Spleen (tissue), 11 donors: ENCODE measurements around the gene ACTN1. TPM values are rescaled to one million over a fixed set of nuclear protein-coding genes. Genes with fewer than 3 reads are reported as not detected.

Experiments
- DNase-seq: peaks from one replicate; pipeline ENCODE4 v3.0.0-alpha.2; 2020
- H3K27ac ChIP-seq, 8 donors: fragments of 200-600 bp; sonication (generic) in 7 of 8; 1 replicate in 4 of 8; 2 replicates in 4 of 8; pipeline versions ENCODE4 v1.5.0 to v1.8.0; 2016 to 2021; ENCODE audit warnings: inconsistent platforms in 4 of 8, mild to moderate bottlenecking in 4 of 8, moderate library complexity in 1 of 8
- H3K27me3 ChIP-seq, 7 donors: fragments of 200-600 bp; sonication (generic) in 6 of 7; replicated peaks in 1 of 7; 1 replicate in 4 of 7; 2 replicates in 3 of 7; pipeline versions ENCODE4 v1.5.0 to v1.8.0; 2016 to 2021; ENCODE audit warnings: inconsistent platforms in 3 of 7, mild to moderate bottlenecking in 1 of 7
- H3K36me3 ChIP-seq, 6 donors: fragments of 200-600 bp; sonication (generic) in 5 of 6; 1 replicate in 4 of 6; 2 replicates in 2 of 6; pipeline versions ENCODE4 v1.5.0 to v1.8.0; 2016 to 2021; ENCODE audit warnings: inconsistent platforms in 2 of 6
- H3K4me1 ChIP-seq, 6 donors: fragments of 200-600 bp; sonication (generic) in 5 of 6; 1 replicate in 3 of 6; 2 replicates in 3 of 6; pipeline versions ENCODE4 v1.5.0 to v1.8.0; 2016 to 2021; ENCODE audit warnings: inconsistent platforms in 3 of 6
- H3K4me3 ChIP-seq, 8 donors: fragments of 200-600 bp; sonication (generic) in 7 of 8; 1 replicate in 4 of 8; 2 replicates in 4 of 8; pipeline versions ENCODE4 v1.5.0 to v1.8.0; 2016 to 2021; ENCODE audit warnings: inconsistent platforms in 4 of 8, mild to moderate bottlenecking in 4 of 8, moderate library complexity in 2 of 8
- H3K9me3 ChIP-seq, 8 donors: fragments of 200-600 bp; sonication (generic) in 7 of 8; 1 replicate in 4 of 8; 2 replicates in 4 of 8; pipeline versions ENCODE4 v1.5.0 to v1.8.0; 2016 to 2021; ENCODE audit warnings: inconsistent platforms in 4 of 8
- CTCF ChIP-seq, 11 experiments: fragments of 200-600 bp in 7 of 11; fragments of 450-650 bp in 4 of 11; sonication (generic) in 4 of 11; IDR thresholded peaks in 8 of 11; conservative IDR thresholded peaks in 3 of 11; 1 replicate in 7 of 11; 2 replicates in 4 of 11; pipeline versions ENCODE4 v1.4.0 to v1.8.0; 2016 to 2021; ENCODE audit warnings: antibody characterized with exemption in 11 of 11, inconsistent platforms in 4 of 11, mild to moderate bottlenecking in 1 of 11
- POLR2A ChIP-seq, 3 donors: fragments of 450-650 bp; IDR thresholded peaks; one replicate each; pipeline ENCODE4 v1.5.1; 2017; ENCODE audit warnings: antibody characterized with exemption in 3 of 3, mild to moderate bottlenecking in 1 of 3
- POLR2AphosphoS5 ChIP-seq, 3 donors: sonication (generic); formaldehyde crosslinking; IDR thresholded peaks; one replicate each; pipeline ENCODE4 v1.5.1; 2017; ENCODE audit warnings: antibody characterized with exemption in 3 of 3
- WGBS, 5 donors: extraction: QIAGEN DNeasy Blood & Tissue Kit in 3 of 5; methylation state at CpG; one replicate each; pipeline versions ENCODE4 v1.1.5 to v1.1.7; 2013 to 2018; 5-methylcytosine and 5-hydroxymethylcytosine counted together
- intact Hi-C: fragments of 100-400 bp; cut with DNase I; formaldehyde crosslinking; loops from one replicate; pipeline ENCODE4 v1.15.0; 2023; ENCODE audit warnings: low total_unique reads
- polyA plus RNA-seq, 3 donors: library from polyadenylated mRNA; stranded (reverse); fragments of 200-250 nt; gene quantifications; one replicate each; pipeline ENCODE4 v1.2.1, GENCODE V29; 2013
- total RNA-seq, 7 donors: library from RNA; depleted of rRNA in 3 of 7; stranded (reverse); fragments of >200 nt in 3 of 7; fragmentation: NEBNext Ultra II Directional in 4 of 7; extraction: Animal tissue kit (Norgen Biotek cat#: 25700) in 4 of 7; gene quantifications; one replicate each; pipeline versions ENCODE4 v1.1.0 to v1.2.1, GENCODE V29; 2016 to 2021
- donor health status: healthy with polysubstance abuse.
- donor health status: DM: no; HTN: no; CAD: no; lungs with moderate emphysema.
- donor health status: DM: no; HTN: no; CAD: no.
- donor health status: Bipolar disorder and iron deficiency.
- donor health status: healthy.
- donor health status: DM: no; HTN: no; CAD: no.
- donor health status: DM: yes; HTN: yes; CAD: no.

The ACTN1 gene
- total and polyA plus RNA-seq, 10 donors = 15.4 to 315 (median 95.4) TPM

- no peaks in the 10 kb centered on the region for H3K27me3 ChIP-seq
- intact Hi-C loops = no loop called here
- H3K36me3 ChIP-seq = peaks cover 0 to 100% (median 55%) of the 10 kb centered on the region in 6 donors
- peaks cover 0 to 5% (median 0%) of the 10 kb centered on the region in 6 donors for H3K4me1 ChIP-seq
- H3K9me3 ChIP-seq = no peaks in the 10 kb centered on the region
- no peak for DNase-seq
- WGBS, 5 donors = 79 to 94% (median 92%) methylated on average over 5 to 8 of the region's 8 CpGs
- no peak overlapping the region for H3K4me3 ChIP-seq
- peak overlapping the region in 2 of 8 donors; percentile 10 to 18 for H3K27ac ChIP-seq
- no peak for TF ChIP-seq CTCF (IDR thresholded peaks at IDR 0.05 in 8 of 11, conservative IDR thresholded peaks at IDR 0.05 in 3 of 11)
- no peak for TF ChIP-seq POLR2AphosphoS5 (IDR thresholded peaks at IDR 0.05)
- TF ChIP-seq POLR2A (IDR thresholded peaks at IDR 0.05) = no peak
Measured at GRCh38 chr14:68893566-68893965, 85.5 kb downstream of the ACTN1 start.

- Histone ChIP-seq H3K9me3 (no peaks in the 10 kb centered on the region), H3K4me3 (no peak overlapping the region), H3K27ac (no peak overlapping the region), H3K36me3 (peaks cover 0 to 100% (median 59%) of the 10 kb centered on the region in 6 donors), H3K4me1 (no peaks in the 10 kb centered on the region), H3K27me3 (no peaks in the 10 kb centered on the region)
- TF ChIP-seq POLR2A (IDR thresholded peaks at IDR 0.05) (no peak), CTCF (IDR thresholded peaks at IDR 0.05 in 8 of 11, conservative IDR thresholded peaks at IDR 0.05 in 3 of 11) (no peak), POLR2AphosphoS5 (IDR thresholded peaks at IDR 0.05) (no peak)
- WGBS, 5 donors = 91 to 93% (median 93%) methylated on average over 6 of the region's 6 CpGs
- intact Hi-C loops = no loop called here
- DNase-seq = no peak
Measured at GRCh38 chr14:68892961-68893360, 86.1 kb downstream of the ACTN1 start.

- 90 to 94% (median 91%) methylated on average over 21 of the region's 21 CpGs for WGBS, 5 donors
- peak in 1 of 3 donors; percentile 26 for TF ChIP-seq POLR2AphosphoS5 (IDR thresholded peaks at IDR 0.05)
- TF ChIP-seq POLR2A (IDR thresholded peaks at IDR 0.05) = no peak
- TF ChIP-seq CTCF (IDR thresholded peaks at IDR 0.05 in 8 of 11, conservative IDR thresholded peaks at IDR 0.05 in 3 of 11) = no peak
- H3K4me1 ChIP-seq = no peaks in the 10 kb centered on the region
- no peaks in the 10 kb centered on the region for H3K27me3 ChIP-seq
- intact Hi-C loops = no loop called here
- no peak overlapping the region for H3K4me3 ChIP-seq
- H3K36me3 ChIP-seq = peaks cover 0 to 100% (median 59%) of the 10 kb centered on the region in 6 donors
- no peak overlapping the region for H3K27ac ChIP-seq
- H3K9me3 ChIP-seq = no peaks in the 10 kb centered on the region
- DNase-seq = peak; percentile 49
Measured at GRCh38 chr14:68891851-68892660, 87.0 kb downstream of the ACTN1 start.

GRCh38 chr14:68890173-68890931 is 88.8 kb downstream of the ACTN1 start:
- Histone ChIP-seq H3K4me1 (no peaks in the 10 kb centered on the region), H3K36me3 (peaks cover 0 to 100% (median 55%) of the 10 kb centered on the region in 6 donors), H3K27ac (no peak overlapping the region), H3K4me3 (no peak overlapping the region), H3K27me3 (no peaks in the 10 kb centered on the region), H3K9me3 (no peaks in the 10 kb centered on the region)
- no peak for DNase-seq
- intact Hi-C loops = no loop called here
- WGBS, 5 donors = 85 to 93% (median 91%) methylated on average over 7 to 9 of the region's 9 CpGs
- TF ChIP-seq POLR2AphosphoS5 (IDR thresholded peaks at IDR 0.05) (no peak), POLR2A (IDR thresholded peaks at IDR 0.05) (no peak), CTCF (IDR thresholded peaks at IDR 0.05 in 8 of 11, conservative IDR thresholded peaks at IDR 0.05 in 3 of 11) (no peak)
